LoVo (cell line): ENCODE measurements around the gene FGFBP2.

ENCODE experiments used
- DNase-seq: peaks from one replicate; pipeline ENCODE4 v3.0.0-alpha.2; 2016; ENCODE audit warnings: low spot score

The FGFBP2 gene

GRCh38 chr4:15963001-15963451 is at the start of gene FGFBP2:
Gene FGFBP2, minus strand, starts transcription at chr4:15963175. Its CDS starts 46 bp downstream, at chr4:15963129.
- peak; percentile 39 for DNase-seq

GRCh38 chr4:16011173-16011572 is 48.2 kb upstream of the FGFBP2 start:
- DNase-seq: no peak

- DNase-seq: no peak
These were observed 46.2 kb upstream of the FGFBP2 start for GRCh38 chr4:16009153-16009552.

- no peak for DNase-seq
These were observed 44.6 kb upstream of the FGFBP2 start for GRCh38 chr4:16007471-16008095.

GRCh38 chr4:16006771-16007446 is 43.9 kb upstream of the FGFBP2 start:
- DNase-seq: no peak

GRCh38 chr4:16005676-16006075 is 42.7 kb upstream of the FGFBP2 start:
- DNase-seq: no peak

- DNase-seq: peak; percentile 53
These were observed 38.5 kb upstream of the FGFBP2 start for GRCh38 chr4:16001484-16001858.

- DNase-seq: no peak
These were observed 37.9 kb upstream of the FGFBP2 start for GRCh38 chr4:16000708-16001483.

- DNase-seq: no peak
These were observed 33.8 kb upstream of the FGFBP2 start for GRCh38 chr4:15996773-15997172.

GRCh38 chr4:15995826-15996225 is 32.9 kb upstream of the FGFBP2 start:
- no peak for DNase-seq

- DNase-seq: no peak
These were observed 29.2 kb upstream of the FGFBP2 start for GRCh38 chr4:15992167-15992485.

- no peak for DNase-seq
These were observed 27.8 kb upstream of the FGFBP2 start for GRCh38 chr4:15990570-15991285.

GRCh38 chr4:15989424-15989823 is 26.4 kb upstream of the FGFBP2 start:
- no peak for DNase-seq

- no peak for DNase-seq
These were observed 25.2 kb upstream of the FGFBP2 start for GRCh38 chr4:15988222-15988621.

- no peak for DNase-seq
These were observed 23.9 kb upstream of the FGFBP2 start for GRCh38 chr4:15986907-15987306.

GRCh38 chr4:15983610-15984009 is 20.6 kb upstream of the FGFBP2 start:
- DNase-seq: no peak

GRCh38 chr4:15982842-15983524 is 20.0 kb upstream of the FGFBP2 start:
- DNase-seq: no peak

- DNase-seq: no peak
These were observed 13.8 kb upstream of the FGFBP2 start for GRCh38 chr4:15976456-15977447.

GRCh38 chr4:15971068-15971801 is 8.3 kb upstream of the FGFBP2 start:
- DNase-seq: no peak
